GM19351 (cell line): Measurements from ENCODE around the gene COL13A1.

Experiments used
- ATAC-seq: cut with Tn5 transposase; IDR thresholded peaks from one replicate; pipeline ENCODE4 v1.9.1; 2021; ENCODE audit warnings: mild to moderate bottlenecking, moderate library complexity; ENCODE audit not compliant: unreplicated experiment

The COL13A1 gene

GRCh38 chr10:69801434-69802315 is at the start of gene COL13A1:
Gene COL13A1 (plus strand): TSS chr10:69801906. CDS start chr10:69802424, 518 bp downstream.
- ATAC-seq: no peak

DNA sequence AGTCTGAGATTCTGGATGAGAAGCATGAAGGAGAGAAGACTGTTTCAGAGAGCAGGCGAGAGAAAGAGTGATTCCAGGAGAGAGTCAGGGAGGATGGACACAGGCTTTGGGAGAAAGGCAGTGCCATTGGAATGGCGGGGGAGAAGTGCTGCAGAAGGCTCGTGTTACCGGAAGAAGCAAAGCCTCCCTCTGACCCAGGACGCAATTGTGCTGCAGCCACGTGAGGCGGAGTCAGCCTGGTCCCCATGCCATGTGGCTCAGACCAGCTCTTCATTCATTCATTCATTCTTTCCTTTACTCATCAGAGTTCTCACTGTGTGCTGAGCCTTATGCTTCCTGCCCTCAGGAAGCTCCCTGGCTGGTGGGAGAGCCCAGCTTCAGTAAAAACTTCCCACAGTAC is 49.2 kb upstream of the COL13A1 start:
- no peak for ATAC-seq

DNA sequence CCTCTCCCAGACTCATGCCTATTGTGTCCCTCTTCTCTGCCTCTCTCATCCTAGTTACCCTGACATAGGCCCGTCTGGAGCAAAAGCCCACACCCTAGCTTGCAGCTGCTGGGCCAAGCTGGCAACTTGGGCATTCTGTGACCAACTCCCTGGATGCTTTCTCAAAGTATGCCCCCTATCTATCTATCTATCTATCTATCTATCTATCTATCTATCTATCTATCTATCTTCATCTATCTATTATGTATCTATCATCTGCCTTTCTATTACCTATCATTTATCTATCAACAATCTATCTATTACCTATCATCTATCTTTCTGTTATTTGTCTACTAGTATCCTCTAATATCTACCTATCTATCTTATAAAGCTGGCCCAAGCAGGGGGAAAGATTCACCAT is 45.4 kb upstream of the COL13A1 start:
- no peak for ATAC-seq

- no peak for ATAC-seq
Measured at GRCh38 chr10:69757206-69757552, 44.5 kb upstream of the COL13A1 start.

DNA sequence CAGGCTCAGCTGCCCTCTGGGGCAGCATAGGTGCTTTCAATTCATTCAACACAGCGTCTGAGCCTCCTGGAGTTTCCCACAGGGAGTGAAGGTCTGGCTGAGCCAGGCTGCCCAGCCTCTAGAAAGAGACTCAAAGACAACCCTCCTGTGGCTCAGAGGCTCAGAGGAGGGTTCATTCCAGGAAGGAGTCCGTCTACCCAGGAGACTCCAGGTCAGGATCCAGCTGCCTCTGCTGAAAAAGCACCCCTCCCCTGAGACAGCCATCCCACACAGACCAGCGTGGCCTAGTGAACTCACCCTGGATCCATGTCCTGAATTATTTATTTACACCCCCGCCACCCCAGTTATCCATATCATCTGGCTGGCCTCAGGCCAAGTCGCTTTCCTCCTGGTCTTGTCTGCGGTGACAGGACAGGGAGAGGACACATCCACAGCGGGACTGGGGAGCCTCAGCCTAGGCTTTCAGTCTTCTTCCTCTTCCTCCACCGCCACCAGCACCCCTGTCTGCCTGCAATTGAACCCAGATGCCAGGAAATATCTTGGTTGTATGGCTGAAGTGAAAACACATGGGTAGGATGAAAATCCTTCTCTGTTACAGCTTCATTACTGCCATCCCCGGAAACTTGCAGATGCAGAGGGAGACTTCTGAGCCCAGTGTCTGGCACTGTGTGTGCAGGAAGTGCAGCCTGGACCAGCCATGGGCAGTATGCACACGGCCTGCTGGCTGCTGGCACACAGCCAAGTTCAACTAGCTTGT is 44.0 kb upstream of the COL13A1 start:
- no peak for ATAC-seq

DNA sequence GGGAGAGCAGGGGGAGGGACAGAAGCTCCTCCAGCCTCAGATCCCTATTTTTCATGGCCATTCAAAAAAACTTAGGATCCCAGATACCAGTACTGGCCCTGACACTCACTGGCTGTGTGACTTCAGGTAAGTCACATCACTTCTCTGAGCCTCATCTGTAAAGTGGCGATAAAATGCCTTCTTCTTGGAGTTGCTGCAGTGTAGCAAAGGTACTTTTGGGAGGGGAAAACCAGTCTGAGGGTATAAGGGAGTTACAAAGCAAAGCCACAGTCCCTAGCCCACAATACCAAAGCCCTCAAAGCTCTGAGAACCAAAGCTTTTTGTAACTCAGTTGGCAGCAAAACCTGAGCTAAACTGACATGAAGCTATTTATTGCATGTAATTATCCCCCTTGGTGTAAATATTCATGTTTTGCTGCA is 43.4 kb upstream of the COL13A1 start:
- no peak for ATAC-seq

DNA sequence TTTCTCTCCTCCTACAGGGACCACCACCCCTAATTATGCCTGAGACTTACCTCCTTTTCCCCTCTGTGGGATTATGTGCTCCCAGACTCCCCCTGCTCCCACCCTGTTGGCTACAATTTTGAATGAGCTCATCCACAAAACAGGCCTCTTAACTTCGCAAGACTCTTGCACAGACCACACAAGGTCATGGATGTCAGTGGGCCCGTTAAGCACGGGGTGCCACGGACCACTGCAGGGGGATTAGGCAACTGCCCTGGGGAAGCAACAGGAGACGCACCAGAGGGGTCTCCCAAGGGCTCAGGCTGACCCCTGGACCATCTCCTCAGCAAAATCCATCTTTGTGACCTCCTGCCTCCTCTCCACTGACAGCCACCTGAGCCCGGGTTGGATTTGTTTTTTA is 42.1 kb upstream of the COL13A1 start:
- no peak for ATAC-seq

DNA sequence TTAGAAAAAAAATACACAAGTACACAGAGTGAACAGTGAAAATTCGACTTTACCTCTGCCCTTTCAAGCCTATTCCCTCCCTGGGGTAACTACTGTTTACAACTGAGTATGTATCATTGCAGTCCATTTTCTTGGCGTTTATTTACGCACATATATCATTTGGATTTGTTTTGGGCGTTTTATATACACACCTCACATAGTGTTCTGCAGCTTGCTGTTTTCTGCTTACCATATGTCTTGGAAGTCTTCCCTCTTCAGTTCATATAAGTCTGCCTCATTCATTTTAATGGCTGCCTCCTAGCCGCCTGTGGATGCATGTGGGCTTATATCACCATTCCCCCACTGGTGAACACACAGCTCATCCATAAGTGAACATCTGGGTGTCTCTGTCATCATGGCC is 41.6 kb upstream of the COL13A1 start:
- no peak for ATAC-seq

- no peak for ATAC-seq
Measured at GRCh38 chr10:69761320-69761719, 40.4 kb upstream of the COL13A1 start.

GRCh38 chr10:69766161-69766910 is 35.4 kb upstream of the COL13A1 start:
- no peak for ATAC-seq

DNA sequence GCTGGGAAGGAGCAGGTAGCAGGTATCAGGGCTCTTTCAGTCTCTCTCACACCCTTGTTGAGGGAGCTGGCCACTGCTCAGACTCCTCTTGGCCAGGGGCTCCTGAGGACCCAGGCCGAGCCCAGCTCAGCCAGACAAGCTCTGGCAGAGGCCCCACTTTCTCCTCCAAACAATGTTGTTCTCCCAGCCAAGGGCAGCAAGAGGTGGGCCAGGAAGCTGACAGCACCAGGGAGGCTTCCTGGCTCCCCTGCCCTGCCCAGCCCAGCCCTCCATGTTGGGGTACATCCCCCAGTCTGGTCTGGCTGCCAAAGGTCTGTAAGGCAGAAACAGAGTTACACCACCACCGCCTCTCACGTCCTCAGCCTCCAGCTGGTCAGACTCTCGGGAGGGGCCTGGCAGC is 33.9 kb upstream of the COL13A1 start:
- ATAC-seq: no peak

- ATAC-seq: no peak
Measured at GRCh38 chr10:69768386-69768785, 33.3 kb upstream of the COL13A1 start.

- ATAC-seq: no peak
Measured at GRCh38 chr10:69769395-69769992, 32.2 kb upstream of the COL13A1 start.

DNA sequence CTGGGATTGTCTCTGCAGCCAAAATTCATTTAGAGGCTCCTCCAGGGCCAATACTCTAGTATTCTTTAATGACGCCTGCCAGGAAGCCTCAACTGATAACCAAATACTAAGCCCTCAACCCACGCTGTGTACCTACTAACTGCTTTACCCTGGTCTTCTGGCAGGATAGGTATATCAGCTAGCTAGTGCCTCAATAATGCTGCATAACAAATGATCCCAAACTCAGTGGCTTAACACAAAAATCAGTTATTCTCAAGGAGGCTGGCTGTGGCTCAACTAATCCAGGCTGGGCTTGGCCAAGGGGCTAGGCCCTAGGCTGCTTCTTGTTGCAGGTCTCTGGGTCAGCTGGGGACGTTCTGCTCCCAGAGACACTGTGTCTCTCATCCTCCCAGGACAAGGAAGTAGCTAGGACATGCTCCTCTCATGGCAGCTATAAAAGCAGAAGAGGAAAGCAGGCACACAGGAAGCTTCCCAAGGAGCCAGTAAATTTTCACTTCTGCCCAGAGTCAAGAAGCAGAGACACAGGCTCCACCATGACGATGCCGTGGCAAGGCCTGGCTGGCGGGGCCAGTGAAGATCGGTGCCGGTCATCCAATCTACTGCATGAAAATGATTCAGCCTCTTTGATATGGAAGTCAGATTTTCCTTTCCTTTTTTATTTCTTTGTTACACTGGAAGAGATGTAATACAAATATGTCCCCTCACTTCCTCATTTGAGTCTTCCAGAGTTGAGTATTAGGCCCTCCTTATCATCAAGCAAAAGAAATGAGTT is 28.6 kb upstream of the COL13A1 start:
- ATAC-seq: no peak

- ATAC-seq: no peak
Measured at GRCh38 chr10:69774596-69774995, 27.1 kb upstream of the COL13A1 start.

DNA sequence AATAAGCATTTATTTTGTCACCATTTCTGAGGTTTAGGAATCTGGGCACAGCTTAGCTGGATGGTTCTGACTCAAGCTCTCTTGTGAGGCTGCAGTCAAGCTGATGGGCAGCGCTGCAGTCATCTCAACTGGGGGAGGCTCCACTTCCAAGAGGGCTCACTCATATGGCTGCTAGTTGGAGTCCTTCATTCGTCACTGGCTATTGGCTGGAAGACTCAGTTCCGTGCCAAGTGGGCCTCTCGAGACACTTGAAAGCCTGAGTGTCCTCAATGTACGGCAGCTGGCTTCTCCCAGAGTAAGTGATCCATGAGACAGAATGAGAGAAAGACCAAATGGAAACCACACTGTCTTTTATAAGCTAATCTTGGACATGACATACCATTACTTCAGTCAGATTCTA is 21.6 kb upstream of the COL13A1 start:
- ATAC-seq: no peak

DNA sequence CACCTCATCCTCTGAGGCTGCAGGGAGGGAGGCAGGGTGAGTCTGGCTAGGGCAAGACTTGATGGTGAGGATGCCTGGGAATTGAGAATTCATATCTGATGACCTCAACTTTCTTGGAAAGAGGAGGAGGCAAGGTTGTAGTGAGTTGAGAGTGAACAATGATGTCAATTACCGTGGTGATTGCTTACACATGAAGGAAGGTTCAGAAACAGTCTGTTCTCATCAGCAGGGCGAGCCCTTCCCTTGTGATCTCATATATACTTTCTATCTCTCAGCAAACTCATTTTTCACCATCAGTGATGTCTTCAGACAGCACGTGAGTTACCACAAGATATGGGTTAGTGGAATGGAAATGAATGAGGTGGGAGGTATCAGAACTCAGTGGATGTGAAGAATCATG is 20.1 kb upstream of the COL13A1 start:
- no peak for ATAC-seq

DNA sequence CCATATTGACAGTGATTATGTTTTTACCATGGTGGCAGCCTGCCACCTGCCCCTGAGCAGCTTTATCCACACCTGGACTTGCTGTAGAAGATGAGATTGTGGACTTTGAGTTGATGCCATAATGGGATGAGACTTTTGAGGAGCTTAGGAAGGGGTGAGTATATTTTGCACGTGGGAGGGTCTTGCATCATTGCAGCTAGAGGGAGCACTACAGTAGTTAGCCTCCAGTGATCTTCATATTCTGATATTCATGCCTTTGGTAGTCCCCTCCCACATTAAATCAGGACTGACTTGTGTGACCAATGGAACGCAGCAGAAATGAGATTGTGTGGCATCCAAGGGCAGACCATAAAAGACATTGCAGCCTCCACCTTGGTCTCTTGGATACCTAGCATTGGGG is 18.2 kb upstream of the COL13A1 start:
- ATAC-seq: no peak

DNA sequence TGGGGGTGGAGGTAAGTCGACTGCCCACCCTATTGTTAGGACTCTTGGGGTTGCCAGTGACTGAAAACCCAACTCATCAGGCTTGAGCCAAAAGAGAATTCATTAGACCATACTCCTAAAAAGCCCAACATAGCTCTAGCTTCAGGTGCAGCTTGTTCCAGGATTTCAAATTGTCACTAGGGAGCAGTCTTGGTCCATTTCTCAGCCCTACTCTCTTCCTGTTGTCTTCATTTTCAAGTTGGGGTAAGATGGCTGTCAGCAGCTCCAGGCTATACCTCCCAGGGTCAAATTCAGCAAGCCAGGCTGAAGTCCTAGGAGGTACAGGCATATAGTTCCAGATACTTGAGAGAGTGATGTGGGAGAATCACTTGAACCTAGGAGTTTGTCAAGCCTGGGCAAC is 14.9 kb upstream of the COL13A1 start:
- no peak for ATAC-seq

- ATAC-seq: no peak
Measured at GRCh38 chr10:69787681-69788080, 14.0 kb upstream of the COL13A1 start.
